Mammary microvascular endothelial cell (primary cell): Measurements from ENCODE around the gene HYPK. TPM values are rescaled to one million over a fixed set of nuclear protein-coding genes. Genes with fewer than 3 reads are reported as not detected.

Experiments
- total RNA-seq: library from RNA; depleted of rRNA; stranded (reverse); fragments of >200 nt; gene quantifications from 2 replicates; pipeline ENCODE4 v1.2.3, GENCODE V29; 2015

Gene HYPK, protein sequence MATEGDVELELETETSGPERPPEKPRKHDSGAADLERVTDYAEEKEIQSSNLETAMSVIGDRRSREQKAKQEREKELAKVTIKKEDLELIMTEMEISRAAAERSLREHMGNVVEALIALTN
- total RNA-seq = 10.3 and 16.8 TPM in 2 replicates

GRCh38 chr15:43800286-43801141 lies at the start of gene HYPK:
TSS of gene HYPK (plus strand) at chr15:43800599. CDS start at chr15:43800623, 24 bp downstream.

DNA sequence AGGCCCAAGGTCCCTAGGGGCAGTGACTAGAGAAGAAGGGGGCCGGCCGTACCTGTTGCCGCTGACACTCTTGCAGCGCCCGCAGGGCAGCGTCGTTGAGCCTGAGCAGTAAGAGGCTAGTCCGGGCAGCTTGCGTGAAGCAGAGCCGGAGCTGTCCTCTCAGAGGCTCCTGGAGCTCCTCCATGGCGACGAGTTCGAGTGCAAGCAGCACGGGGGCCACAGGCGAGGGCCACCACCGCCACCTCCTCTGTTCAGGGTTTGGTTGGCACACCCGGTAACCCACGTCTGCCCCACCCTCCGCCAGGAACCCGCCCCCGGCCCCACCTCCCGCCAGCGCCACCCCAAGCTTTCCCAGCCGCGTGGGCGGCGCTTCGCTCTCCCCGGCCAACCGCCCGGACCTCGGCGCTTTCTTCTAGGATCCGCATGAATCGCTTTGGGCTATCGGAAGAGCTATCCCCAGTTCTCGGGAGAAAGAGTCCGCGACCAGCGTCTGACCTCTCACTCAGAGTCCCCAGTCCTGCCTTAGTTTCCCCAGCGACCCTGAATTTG lies 23.6 kb upstream of the HYPK start, which contains the start of gene ELL3:
Gene ELL3, minus strand, starts transcription at position 249 of the 549 bp plus-strand sequence. Its CDS starts 65 bp downstream, at position 184.

GRCh38 chr15:43791993-43792760 lies 8.2 kb upstream of the HYPK start, which contains the start of gene SERF2:
TSS of gene SERF2 (plus strand) at chr15:43792320. CDS start at chr15:43792377, 57 bp downstream.

GRCh38 chr15:43799945-43800285 lies 484 bp upstream of the HYPK start, which contains the start of gene SERINC4:
TSS of gene SERINC4 (minus strand) at chr15:43800220. CDS start at chr15:43799986, 234 bp downstream.

DNA sequence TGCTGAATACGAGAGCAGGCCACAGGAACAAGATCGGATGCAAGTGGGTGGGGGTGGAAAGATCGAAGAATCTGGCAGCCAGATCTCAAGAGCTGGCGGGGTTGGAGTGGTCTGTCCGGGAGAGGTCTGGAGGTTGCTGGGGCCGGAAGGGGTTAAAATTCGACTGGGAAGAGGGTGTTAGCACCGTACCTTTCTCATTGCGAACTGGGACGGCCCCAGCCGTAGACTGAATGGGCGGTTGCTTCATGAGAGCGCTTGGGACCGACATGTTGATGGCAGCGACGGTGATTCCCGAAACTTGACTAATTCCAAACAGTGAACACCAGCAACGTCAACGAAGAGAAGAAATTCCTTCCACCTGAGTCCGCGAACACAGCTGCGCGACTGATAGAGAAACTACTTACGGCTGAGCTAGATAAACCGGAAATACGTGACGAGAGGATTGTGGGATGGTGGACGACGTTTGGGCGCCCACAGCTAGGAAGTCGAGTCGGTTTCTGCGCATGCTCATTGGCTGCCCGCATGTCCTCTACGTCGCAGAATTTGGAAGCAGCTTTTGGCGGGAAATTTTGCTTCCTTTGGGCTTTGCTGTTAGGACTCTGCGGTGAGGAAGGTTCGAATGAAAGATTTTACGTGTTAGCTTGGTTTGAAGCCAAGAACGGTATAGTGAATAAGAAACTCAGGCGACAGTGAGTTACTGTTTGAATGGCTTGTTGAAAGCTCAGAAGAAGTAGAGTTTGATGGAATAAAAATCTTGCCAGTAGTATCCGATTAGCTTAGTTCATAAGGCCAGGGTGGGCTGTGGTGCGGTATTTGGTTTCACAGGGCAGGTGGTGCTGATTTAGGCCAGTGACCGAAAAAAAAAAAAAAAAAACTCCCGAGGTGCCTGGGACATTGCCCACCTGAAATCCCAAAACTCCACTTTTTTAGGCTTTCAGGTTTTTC lies 24.2 kb downstream of the HYPK start, which contains the start of gene MFAP1:
Gene MFAP1, minus strand, starts transcription at position 389 of the 945 bp plus-strand sequence. Its CDS starts 121 bp downstream, at position 268.

GRCh38 chr15:43826508-43827341 lies 26.3 kb downstream of the HYPK start, which contains the start of gene WDR76:
TSS of gene WDR76 (plus strand) at chr15:43827002. CDS start at chr15:43827033, 31 bp downstream.

Other genes starting within 250 kb of the HYPK start
- gene PPIP5K1, start 210.4 kb upstream of the HYPK start, total RNA-seq = 7.4 and 22.0 TPM in 2 replicates
- not detected in 2 replicates for gene CKMT1B, start 206.6 kb upstream of the HYPK start, total RNA-seq
- gene STRC, start 181.8 kb upstream of the HYPK start, total RNA-seq = not detected in 2 replicates
- gene CATSPER2, start 151.8 kb upstream of the HYPK start, total RNA-seq = 0.33 and 3.0 TPM in 2 replicates
- gene CKMT1A, start 106.7 kb upstream of the HYPK start, total RNA-seq = not detected in 2 replicates
- 271 and 278 TPM in 2 replicates for gene PDIA3, start 54.2 kb upstream of the HYPK start, total RNA-seq
- gene ELL3, start 23.6 kb upstream of the HYPK start, total RNA-seq = 1.8 and 3.1 TPM in 2 replicates
- 1,358 and 1,405 TPM in 2 replicates for gene SERF2, start 8.3 kb upstream of the HYPK start, total RNA-seq
- gene SERINC4, start 379 bp upstream of the HYPK start, total RNA-seq = 0.05 TPM in 1 of 2 replicates, not detected in the other
- gene MFAP1, start 24.1 kb downstream of the HYPK start, total RNA-seq = 22.1 and 23.7 TPM in 2 replicates
- gene WDR76, start 26.4 kb downstream of the HYPK start, total RNA-seq = 18.5 and 18.9 TPM in 2 replicates